Neural progenitor cell (in vitro differentiated cells): ENCODE data around the gene FAM131A.

Source experiments
- CTCF ChIP-seq: fragments of 200-600 bp; sonication (generic); IDR thresholded peaks from 2 replicates; pipeline ENCODE4 v1.5.1; 2017; ENCODE audit warnings: antibody characterized with exemption, mild to moderate bottlenecking
- EZH2 ChIP-seq: fragments of 200-600 bp; sonication (generic); IDR thresholded peaks from 2 replicates; pipeline ENCODE4 v1.6.1; 2017; ENCODE audit warnings: antibody characterized with exemption, mild to moderate bottlenecking, moderate library complexity

GRCh38 chr3:184311633-184312032 is 25.8 kb upstream of the FAM131A start:
- TF ChIP-seq EZH2 (no peak), CTCF (no peak)
